Natural killer cell (primary cell): ENCODE results near the gene BLTP3B. TPM values are rescaled to one million over a fixed set of nuclear protein-coding genes. Genes with fewer than 3 reads are reported as not detected.

Experiments used
- ATAC-seq, 3 donors: fragments of 150-1000 bp in 2 of 3; fragments of 200-7000 bp in 1 of 3; cut with Tn5 transposase; 1 replicate in 1 of 3; 2 replicates in 2 of 3; pipeline ENCODE4 v1.10.0; 2021; ENCODE audit warnings: mild to moderate bottlenecking in 2 of 3, moderate library complexity in 2 of 3
- DNase-seq, 2 donors: peaks; one replicate each; pipeline versions ENCODE4 v3.0.0 to v3.0.0-alpha.2; 2013 to 2021; ENCODE audit warnings: mixed read lengths in 1 of 2
- H3K27ac ChIP-seq: one replicate; pipeline ENCODE4 v1.5.1; 2013; ENCODE audit warnings: mild to moderate bottlenecking, low read length
- H3K27me3 ChIP-seq: one replicate; pipeline ENCODE4 v1.6.1; 2013; ENCODE audit warnings: low read length; ENCODE audit not compliant: control insufficient read depth, insufficient read depth
- H3K36me3 ChIP-seq: one replicate; pipeline ENCODE4 v1.6.1; 2013; ENCODE audit warnings: low read length; ENCODE audit not compliant: control insufficient read depth, insufficient read depth
- H3K4me1 ChIP-seq: one replicate; pipeline ENCODE4 v1.6.1; 2013; ENCODE audit warnings: low read length; ENCODE audit not compliant: control insufficient read depth, insufficient read depth
- H3K4me3 ChIP-seq: one replicate; pipeline ENCODE4 v1.5.1; 2013; ENCODE audit warnings: low read length
- H3K9me3 ChIP-seq: one replicate; pipeline ENCODE4 v1.6.1; 2013; ENCODE audit warnings: low read length; ENCODE audit not compliant: control insufficient read depth, insufficient read depth
- H3K27ac Mint-ChIP-seq, 2 donors: one replicate each; pipeline ENCODE4 v1.8.0; 2022; ENCODE audit warnings: mild to moderate bottlenecking in 2 of 2, mixed read lengths in 2 of 2, moderate library complexity in 1 of 2
- H3K27me3 Mint-ChIP-seq, 2 donors: one replicate each; pipeline ENCODE4 v1.8.0; 2022; ENCODE audit warnings: low read depth in 2 of 2, mixed read lengths in 2 of 2
- H3K36me3 Mint-ChIP-seq: one replicate; pipeline ENCODE4 v1.8.0; 2022; ENCODE audit warnings: mixed read lengths
- H3K4me1 Mint-ChIP-seq, 2 donors: one replicate each; pipeline ENCODE4 v1.8.0; 2022; ENCODE audit warnings: mixed read lengths in 2 of 2
- H3K4me3 Mint-ChIP-seq: one replicate; pipeline ENCODE4 v1.8.0; 2022; ENCODE audit warnings: mild to moderate bottlenecking, moderate library complexity, mixed read lengths
- H3K9me3 Mint-ChIP-seq, 2 donors: one replicate each; pipeline ENCODE4 v1.8.0; 2022; ENCODE audit warnings: mixed read lengths in 2 of 2
- WGBS: methylation state at CpG from one replicate; pipeline ENCODE4 v1.1.7; 2013; ENCODE audit warnings: missing lambda C conversion rate; ENCODE audit not compliant: insufficient coverage; 5-methylcytosine and 5-hydroxymethylcytosine counted together
- intact Hi-C: fragments of 100-400 bp; cut with micrococcal nuclease; formaldehyde crosslinking; loops from one replicate; pipeline ENCODE4 v1.14.2; 2022
- total RNA-seq, 4 donors: library from RNA; stranded (reverse); fragments of 120-200 nt in 1 of 4; gene quantifications; one replicate each; pipeline versions ENCODE4 v1.2.3 to v1.2.4, GENCODE V29; 2013 to 2022
- TF ChIP-seq, protein P1 (sequence below): fragments of 200-600 bp; IDR thresholded peaks from one replicate; pipeline ENCODE4 v1.8.0; 2022; ENCODE audit warnings: antibody characterized with exemption

The BLTP3B gene
- total RNA-seq, 3 donors from 2014 or later (not counting 1 experiment from before 2014, with no cell fraction given) = 30.8 to 42.8 (median 30.9) TPM

DNA sequence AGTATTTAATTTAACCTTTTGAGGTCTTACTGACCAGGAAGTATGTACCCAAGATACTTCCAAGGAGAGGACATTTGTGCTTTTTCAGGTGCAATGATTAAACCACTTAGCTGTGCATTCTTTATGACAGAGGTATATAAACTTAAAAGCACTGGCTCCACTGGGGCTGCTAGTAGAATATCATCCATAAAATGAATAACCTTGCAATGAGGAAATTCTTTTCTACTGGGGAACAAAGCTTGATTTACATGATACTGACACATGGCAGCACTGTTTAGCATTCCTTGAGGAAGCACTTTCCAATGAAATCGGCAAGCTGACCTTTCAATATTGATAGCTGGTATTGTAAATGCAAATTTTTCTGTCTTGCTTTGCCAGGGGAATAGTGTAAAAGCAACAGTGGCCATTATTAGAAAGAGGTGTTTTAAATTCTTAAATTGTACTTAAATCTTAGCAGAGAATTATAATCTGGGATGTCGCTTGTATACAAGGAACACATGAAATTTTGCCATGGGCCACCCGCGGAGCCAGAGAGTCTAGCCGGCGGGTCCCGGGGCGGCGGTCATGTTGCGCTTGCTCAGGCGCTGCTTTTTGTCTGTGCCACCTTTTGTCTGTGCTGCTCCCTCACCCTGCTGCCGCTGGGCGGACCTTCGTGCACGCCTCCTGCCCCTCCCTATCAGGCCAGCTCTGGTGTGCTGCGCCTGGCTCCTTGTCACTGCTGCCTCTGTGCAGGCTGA lies 20.9 kb upstream of the BLTP3B start:
- TF ChIP-seq, protein P1, sequence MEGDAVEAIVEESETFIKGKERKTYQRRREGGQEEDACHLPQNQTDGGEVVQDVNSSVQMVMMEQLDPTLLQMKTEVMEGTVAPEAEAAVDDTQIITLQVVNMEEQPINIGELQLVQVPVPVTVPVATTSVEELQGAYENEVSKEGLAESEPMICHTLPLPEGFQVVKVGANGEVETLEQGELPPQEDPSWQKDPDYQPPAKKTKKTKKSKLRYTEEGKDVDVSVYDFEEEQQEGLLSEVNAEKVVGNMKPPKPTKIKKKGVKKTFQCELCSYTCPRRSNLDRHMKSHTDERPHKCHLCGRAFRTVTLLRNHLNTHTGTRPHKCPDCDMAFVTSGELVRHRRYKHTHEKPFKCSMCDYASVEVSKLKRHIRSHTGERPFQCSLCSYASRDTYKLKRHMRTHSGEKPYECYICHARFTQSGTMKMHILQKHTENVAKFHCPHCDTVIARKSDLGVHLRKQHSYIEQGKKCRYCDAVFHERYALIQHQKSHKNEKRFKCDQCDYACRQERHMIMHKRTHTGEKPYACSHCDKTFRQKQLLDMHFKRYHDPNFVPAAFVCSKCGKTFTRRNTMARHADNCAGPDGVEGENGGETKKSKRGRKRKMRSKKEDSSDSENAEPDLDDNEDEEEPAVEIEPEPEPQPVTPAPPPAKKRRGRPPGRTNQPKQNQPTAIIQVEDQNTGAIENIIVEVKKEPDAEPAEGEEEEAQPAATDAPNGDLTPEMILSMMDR = peak; percentile 19
- H3K4me1 ChIP-seq = peaks cover 8% of the 10 kb centered on the region

DNA sequence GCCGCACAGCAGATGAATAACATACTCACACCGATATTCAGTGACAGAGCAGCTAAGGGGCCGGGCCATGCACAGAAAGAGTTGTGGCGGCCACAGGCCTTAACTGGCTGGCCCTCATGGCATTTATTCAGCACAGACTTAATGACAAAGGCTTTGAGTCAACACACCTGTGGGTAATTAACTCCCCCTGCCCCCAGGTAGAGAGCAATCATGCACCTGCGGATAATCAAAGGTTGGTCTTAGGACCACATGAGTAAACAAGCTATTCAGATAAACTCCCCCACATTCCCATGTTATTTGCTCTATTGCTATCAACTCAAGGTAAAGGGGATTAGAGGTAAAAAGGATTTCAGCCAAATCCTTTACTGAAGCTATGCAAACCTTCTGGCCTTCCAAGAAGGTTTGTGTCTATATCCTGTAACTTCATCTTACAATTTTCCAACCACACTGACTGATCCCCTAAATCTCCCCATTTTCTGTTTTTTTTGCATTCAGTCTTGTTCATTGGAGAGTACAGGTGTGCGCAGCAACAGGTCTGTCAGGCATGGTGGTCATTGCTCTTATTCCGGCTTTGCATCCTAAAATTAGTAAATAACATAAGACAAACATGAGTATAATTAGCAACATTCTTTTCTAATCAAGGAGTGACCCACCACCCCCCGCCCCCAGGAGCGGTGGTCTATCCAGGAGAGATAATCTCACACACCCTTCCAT lies 16.9 kb upstream of the BLTP3B start:
- no peaks in the 10 kb centered on the region for H3K27me3 Mint-ChIP-seq
- H3K27ac Mint-ChIP-seq = no peak overlapping the region
- DNase-seq (no peak), ATAC-seq (no peak)
- no peak overlapping the region for H3K4me3 ChIP-seq
- no peaks in the 10 kb centered on the region for H3K27me3 ChIP-seq
- H3K9me3 ChIP-seq = no peaks in the 10 kb centered on the region
- WGBS = 96% methylated on average over 7 of the region's 9 CpGs
- H3K36me3 Mint-ChIP-seq = no peaks in the 10 kb centered on the region
- H3K4me1 ChIP-seq = peaks cover 10% of the 10 kb centered on the region
- no peak overlapping the region for H3K27ac ChIP-seq
- H3K9me3 Mint-ChIP-seq = no peaks in the 10 kb centered on the region
- intact Hi-C loops = loop anchor here (5.0 kb wide), 1 partner anchor 38 kb away; no protein-coding TSS in a partner anchor
- H3K4me1 Mint-ChIP-seq = peaks cover 14 to 16% of the 10 kb centered on the region in 2 donors
- no peak overlapping the region for H3K4me3 Mint-ChIP-seq
- TF ChIP-seq, protein P1 = no peak
- H3K36me3 ChIP-seq = no peaks in the 10 kb centered on the region

More for the DNA sequence above, 20.9 kb upstream of the BLTP3B start:
- Histone ChIP-seq H3K36me3 (no peaks in the 10 kb centered on the region), H3K27me3 (no peaks in the 10 kb centered on the region), H3K9me3 (no peaks in the 10 kb centered on the region), H3K4me3 (peak overlapping the region; percentile 1), H3K27ac (no peak overlapping the region)
- no peaks in the 10 kb centered on the region for H3K9me3 Mint-ChIP-seq
- H3K27me3 Mint-ChIP-seq = no peaks in the 10 kb centered on the region
- intact Hi-C loops = loop anchor here (5.0 kb wide), 1 partner anchor 34 kb away; no protein-coding TSS in a partner anchor
- H3K36me3 Mint-ChIP-seq = no peaks in the 10 kb centered on the region
- DNase-seq (peak; percentile 34 to 81), ATAC-seq (peak; percentile 95 to 100 (median 100))
- H3K27ac Mint-ChIP-seq = no peak overlapping the region
- WGBS = 8% methylated on average over 16 of the region's 16 CpGs
- peak overlapping the region; percentile 56 for H3K4me3 Mint-ChIP-seq
- H3K4me1 Mint-ChIP-seq = peaks cover 11 to 12% of the 10 kb centered on the region in 2 donors

DNA sequence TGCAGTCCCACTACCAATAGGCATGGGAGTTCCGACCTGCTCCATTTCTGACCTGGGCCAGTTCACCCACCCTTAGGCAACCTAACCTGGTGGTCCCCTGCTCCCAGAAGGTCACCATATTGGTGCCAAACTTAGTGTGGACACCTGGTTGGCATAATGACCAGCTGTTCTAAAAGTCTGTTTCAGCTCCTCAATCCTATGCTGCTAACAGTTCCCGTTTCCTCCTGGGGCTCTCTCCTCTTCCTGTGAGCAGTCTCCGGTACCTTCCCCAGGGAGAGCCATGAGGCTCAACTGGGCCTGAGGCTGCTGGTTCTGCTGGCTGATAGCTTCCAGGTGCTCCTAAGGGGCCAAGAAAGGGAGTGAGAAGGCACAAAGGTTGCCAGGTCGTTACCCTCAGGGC lies 15.9 kb upstream of the BLTP3B start:
- ATAC-seq (no peak), DNase-seq (no peak)
- no peak overlapping the region for H3K27ac ChIP-seq
- 91% methylated on average over 4 of the region's 4 CpGs for WGBS
- no peaks in the 10 kb centered on the region for H3K27me3 ChIP-seq
- Mint-ChIP-seq H3K4me3 (no peak overlapping the region), H3K27ac (no peak overlapping the region), H3K4me1 (peaks cover 7 to 11% of the 10 kb centered on the region in 2 donors), H3K27me3 (no peaks in the 10 kb centered on the region), H3K36me3 (no peaks in the 10 kb centered on the region), H3K9me3 (no peaks in the 10 kb centered on the region)
- TF ChIP-seq, protein P1 = no peak
- intact Hi-C loops = no loop called here
- no peaks in the 10 kb centered on the region for H3K9me3 ChIP-seq
- no peak overlapping the region for H3K4me3 ChIP-seq
- H3K4me1 ChIP-seq = peaks cover 4% of the 10 kb centered on the region
- H3K36me3 ChIP-seq = no peaks in the 10 kb centered on the region
